GM19023 (cell line): ENCODE results near the gene FCN2.
A peak's percentile ranks its signal among the peaks of the same experiment; 100 is the strongest.
"Not testable (repeated sequence)": the region's sequence is repeated elsewhere in the genome, so short reads cannot be mapped to it uniquely, and the experiment has no call there.

ENCODE experiments used
- ATAC-seq: cut with Tn5 transposase; IDR thresholded peaks from one replicate; pipeline ENCODE4 v1.9.1; 2021; ENCODE audit warnings: mild to moderate bottlenecking, moderate library complexity; ENCODE audit not compliant: unreplicated experiment

The FCN2 gene

DNA sequence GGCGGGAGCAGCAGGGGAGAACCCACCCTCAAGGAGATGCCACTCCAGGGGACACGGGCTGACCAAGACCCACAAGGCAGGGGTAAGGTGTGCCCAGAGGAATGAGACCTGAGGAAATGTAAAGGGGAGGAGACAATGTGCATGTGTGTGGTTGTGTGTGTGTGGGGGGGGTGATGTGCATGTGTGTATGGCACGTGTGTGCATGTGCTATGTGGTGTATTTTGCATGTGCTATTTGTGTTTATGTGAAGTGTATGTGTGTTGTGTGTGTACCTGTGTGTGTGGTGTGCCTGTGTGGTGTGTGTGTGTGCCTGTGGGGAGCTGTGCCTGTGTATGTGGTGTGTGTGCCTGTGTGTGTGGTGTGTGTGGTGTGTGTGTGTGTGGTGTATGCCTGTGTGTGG lies 33.5 kb upstream of the FCN2 start:
- ATAC-seq = no peak

DNA sequence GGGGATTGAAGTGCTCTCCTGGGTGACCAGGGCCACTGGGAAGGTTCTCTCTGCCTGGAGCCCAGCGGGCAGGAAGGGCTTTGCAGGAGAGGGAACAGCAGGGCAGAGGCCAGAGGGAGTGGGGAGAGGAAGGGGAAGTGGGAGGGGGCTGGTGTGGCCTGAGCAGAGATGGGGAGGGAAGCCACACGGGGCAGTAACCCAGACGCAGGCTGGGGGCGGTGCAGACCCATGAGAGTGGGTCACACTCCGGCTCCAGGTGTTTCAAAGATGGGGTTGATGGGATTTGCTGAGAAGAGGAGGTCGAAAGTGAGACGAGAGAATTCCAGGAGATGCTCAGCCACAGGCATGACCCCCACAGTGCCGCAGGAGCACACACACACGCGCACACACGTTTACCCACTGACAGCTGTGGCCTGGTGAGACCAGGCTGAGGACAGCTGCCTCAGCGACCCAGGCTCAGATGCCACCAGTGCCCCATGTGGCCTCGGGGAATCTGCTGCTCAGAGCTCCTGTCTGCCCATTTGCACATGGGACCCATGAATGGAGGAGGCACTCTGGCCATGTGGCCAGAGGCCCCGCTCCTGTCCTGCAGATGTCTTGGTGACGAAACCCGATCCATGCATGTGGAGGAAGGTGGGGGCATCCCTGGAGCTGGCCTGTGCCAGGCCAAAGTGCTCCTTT lies 32.7 kb upstream of the FCN2 start:
- no peak for ATAC-seq

DNA sequence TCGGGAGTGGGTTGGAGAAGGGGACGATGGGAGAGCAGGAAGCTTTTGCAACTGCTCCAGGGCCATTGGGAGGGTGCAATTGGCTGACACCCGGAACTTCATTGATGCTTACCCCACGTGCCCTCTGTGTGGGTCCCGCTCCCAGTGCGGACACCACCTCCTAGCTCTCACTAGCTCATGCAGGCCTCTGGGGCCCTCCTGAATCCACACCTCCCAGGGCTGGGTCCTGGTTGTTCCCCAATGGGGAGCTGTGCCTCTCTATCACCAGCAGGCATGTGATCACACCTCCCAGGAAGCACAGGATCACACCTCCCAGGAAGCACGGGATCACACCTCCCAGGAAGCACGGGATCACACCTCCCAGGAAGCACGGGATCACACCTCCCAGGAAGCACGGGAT lies 32.1 kb upstream of the FCN2 start:
- ATAC-seq = no peak

GRCh38 chr9:134850611-134851010 lies 30.0 kb upstream of the FCN2 start:
- no peak for ATAC-seq

- no peak for ATAC-seq
These were observed 29.6 kb upstream of the FCN2 start for GRCh38 chr9:134851020-134851419.

DNA sequence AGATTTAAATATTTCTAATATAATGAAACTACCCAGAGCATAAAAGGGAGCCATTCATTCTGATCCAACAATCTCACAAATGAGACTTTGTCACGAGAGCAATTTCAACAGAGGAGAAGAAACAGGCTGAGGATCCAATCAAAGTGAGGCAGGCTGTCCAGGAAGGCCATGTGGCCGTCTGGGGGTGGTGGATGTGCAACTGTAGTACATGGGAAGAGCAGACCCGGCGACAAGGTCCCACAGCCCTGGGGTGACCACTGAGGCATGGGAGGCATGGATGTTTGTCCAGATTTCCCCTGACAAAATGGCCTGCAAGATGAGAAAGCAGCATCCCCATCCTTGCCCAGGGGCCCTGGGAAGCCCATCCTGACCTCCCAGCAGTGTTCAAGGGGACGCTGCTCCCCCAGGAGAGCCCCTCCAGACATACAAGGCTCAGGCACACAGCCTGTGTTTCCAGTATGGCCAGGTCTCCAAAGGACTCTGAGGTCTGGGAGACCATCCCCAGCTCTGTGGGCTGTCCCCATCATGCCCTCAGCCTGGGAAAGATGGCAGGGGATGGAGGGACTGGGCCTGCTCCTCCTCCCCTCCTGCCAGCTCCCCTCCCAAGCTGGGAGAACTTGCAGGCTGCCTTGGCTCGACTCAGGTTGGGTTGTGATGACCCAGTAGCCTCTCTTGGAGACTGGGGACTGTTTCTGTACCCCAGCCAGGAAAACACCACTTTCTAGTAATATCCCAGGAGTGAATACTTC lies 27.5 kb upstream of the FCN2 start:
- ATAC-seq = no peak

DNA sequence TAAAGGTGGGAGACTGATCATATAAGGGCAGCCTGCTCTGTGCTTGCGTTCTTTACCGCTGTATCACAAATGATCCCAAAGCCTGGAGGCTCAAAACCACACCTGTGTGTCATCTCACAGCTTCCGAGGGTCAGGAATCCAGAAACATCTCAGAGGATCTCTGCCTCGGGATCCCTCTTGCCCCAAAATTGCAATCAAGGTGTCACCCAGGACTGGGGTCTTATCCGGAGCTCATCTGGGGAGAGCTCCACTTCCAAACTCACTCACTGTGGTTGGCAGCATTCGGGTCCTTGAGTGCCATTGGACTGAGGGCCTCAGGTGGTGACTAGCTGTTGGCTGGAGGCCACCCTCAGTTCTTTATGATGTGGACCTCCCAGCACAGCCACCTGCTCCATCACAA lies 26.7 kb upstream of the FCN2 start:
- no peak for ATAC-seq

- ATAC-seq = no peak
These were observed 26.0 kb upstream of the FCN2 start for GRCh38 chr9:134854541-134854981.

GRCh38 chr9:134855231-134855899 lies 25.2 kb upstream of the FCN2 start:
- no peak for ATAC-seq

GRCh38 chr9:134855900-134856377 lies 24.7 kb upstream of the FCN2 start:
- no peak for ATAC-seq

GRCh38 chr9:134857451-134857850 lies 23.2 kb upstream of the FCN2 start:
- ATAC-seq = not testable (repeated sequence)

- ATAC-seq = peak; percentile 81
These were observed 22.4 kb upstream of the FCN2 start for GRCh38 chr9:134858051-134858841.

GRCh38 chr9:134860510-134860909 lies 20.1 kb upstream of the FCN2 start:
- no peak for ATAC-seq

- ATAC-seq = no peak
These were observed 18.8 kb upstream of the FCN2 start for GRCh38 chr9:134861595-134862334.

DNA sequence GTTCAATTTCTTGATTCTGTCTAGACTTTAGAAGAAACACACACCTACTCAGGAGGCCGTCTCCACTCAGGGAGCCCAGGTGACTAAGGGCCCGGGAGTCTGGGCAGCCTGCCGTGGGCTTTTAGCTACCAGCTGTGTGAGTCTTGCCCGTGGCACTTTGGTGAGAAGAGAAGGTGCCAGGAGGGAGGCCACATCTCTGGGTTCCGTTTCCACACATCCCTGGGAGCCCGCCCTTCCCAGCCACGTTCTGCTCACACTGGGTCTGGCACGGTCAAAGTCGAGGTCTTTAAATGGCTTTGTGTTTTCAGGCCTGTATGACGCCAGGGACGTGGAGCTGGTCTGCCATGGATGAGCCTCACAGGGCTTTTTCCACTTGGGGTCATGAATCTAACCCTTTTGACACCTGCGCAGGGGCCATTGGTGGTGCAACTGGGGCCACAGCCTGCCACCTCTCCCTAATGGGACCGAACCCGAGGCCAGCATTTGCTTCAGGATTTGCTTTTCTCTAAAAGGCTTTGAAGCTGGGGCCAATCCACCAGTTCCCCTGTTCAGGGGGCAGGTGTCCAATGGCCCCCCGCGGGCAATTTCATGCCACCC lies 17.2 kb upstream of the FCN2 start:
- ATAC-seq = no peak

- no peak for ATAC-seq
These were observed 16.4 kb upstream of the FCN2 start for GRCh38 chr9:134863941-134864820.

GRCh38 chr9:134864821-134865190 lies 15.8 kb upstream of the FCN2 start:
- no peak for ATAC-seq

GRCh38 chr9:134867917-134868750 lies 12.5 kb upstream of the FCN2 start:
- ATAC-seq = no peak
